ENCODE measurements around the gene RABL6.

The RABL6 gene

GRCh38 chr9:136890661-136891060, 82.9 kb downstream of the RABL6 start:
- H3K36me3 ChIP-seq (replicated peaks), result peaks cover 9% of the 10 kb centered on the region
- in situ Hi-C loops (cut with MboI; ENCODE audit: low sequenced_read_pairs), result no loop called here

More at GRCh38 chr9:136890661-136891060, 82.9 kb downstream of the RABL6 start:
- no peaks in the 10 kb centered on the region for H3K9me3 ChIP-seq
- peaks cover 3% of the 10 kb centered on the region; the same call in 1 of the 2 replicates for H3K4me1 ChIP-seq
- no peaks in the 10 kb centered on the region for H3K27me3 ChIP-seq (ENCODE audit: low read depth)
- DNase-seq (ENCODE audit: low spot score in 2 of 2), result no peak
- H3K4me3 ChIP-seq, result no peak overlapping the region
